Measurements from ENCODE around the gene SNCB. TPM values are rescaled to one million over a fixed set of nuclear protein-coding genes. Genes with fewer than 3 reads are reported as not detected.

Gene SNCB
- total and polyA plus RNA-seq, 2 donors (not counting 1 experiment from before 2014, with no cell fraction given), result 0.17 to 0.22 TPM

DNA sequence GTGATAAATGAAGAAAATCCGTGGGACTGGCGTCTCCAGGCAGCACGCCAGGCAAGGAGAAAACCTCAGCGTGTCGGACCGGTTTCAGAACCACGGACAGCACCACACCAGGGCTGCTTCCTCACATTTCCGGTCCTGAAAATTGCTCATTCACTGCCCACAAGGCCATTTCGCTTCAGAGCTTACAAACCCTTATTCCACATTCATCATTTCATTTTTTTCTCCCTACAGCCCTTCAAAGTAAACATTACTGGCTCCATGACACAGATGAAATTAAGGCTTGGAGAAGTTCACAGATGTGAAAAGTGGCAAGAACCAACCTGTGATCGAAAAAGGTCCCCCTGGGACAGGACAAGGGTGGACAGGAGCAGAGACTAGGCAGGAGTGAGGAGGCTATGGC is 18.9 kb downstream of the SNCB start:
- Histone ChIP-seq H4K20me1 (ENCODE audit: control insufficient read depth, extremely low read depth, insufficient read depth, low read length) (no peaks in the 10 kb centered on the region), H3K9ac (ENCODE audit: insufficient read depth, low read length) (no peak overlapping the region), H3K9me3 (ENCODE audit: control insufficient read depth, insufficient read depth, low read depth, low read length) (no peaks in the 10 kb centered on the region), H3K27me3 (ENCODE audit: control insufficient read depth, insufficient read depth, low read length) (no peaks in the 10 kb centered on the region), H3K79me2 (ENCODE audit: control insufficient read depth, insufficient read depth, low read length) (no peaks in the 10 kb centered on the region), H3K4me1 (ENCODE audit: control insufficient read depth, extremely low read depth, insufficient read depth, low read length) (peaks cover 26% of the 10 kb centered on the region), H3K36me3 (ENCODE audit: control insufficient read depth, insufficient read depth, low read length) (no peaks in the 10 kb centered on the region), H3K4me2 (ENCODE audit: extremely low read depth, insufficient read depth, low read length) (no peak overlapping the region), H3K27ac (ENCODE audit: insufficient read depth, low read length) (no peak overlapping the region), H2AFZ (ENCODE audit: low read length) (no peak overlapping the region), H3K4me3 (replicated peaks in 1 of 4; ENCODE audit: control extremely low read depth in 1 of 4, insufficient read depth in 1 of 4, low read depth in 3 of 4, low read length in 4 of 4) (no peak overlapping the region)
- TF ChIP-seq, protein P1, sequence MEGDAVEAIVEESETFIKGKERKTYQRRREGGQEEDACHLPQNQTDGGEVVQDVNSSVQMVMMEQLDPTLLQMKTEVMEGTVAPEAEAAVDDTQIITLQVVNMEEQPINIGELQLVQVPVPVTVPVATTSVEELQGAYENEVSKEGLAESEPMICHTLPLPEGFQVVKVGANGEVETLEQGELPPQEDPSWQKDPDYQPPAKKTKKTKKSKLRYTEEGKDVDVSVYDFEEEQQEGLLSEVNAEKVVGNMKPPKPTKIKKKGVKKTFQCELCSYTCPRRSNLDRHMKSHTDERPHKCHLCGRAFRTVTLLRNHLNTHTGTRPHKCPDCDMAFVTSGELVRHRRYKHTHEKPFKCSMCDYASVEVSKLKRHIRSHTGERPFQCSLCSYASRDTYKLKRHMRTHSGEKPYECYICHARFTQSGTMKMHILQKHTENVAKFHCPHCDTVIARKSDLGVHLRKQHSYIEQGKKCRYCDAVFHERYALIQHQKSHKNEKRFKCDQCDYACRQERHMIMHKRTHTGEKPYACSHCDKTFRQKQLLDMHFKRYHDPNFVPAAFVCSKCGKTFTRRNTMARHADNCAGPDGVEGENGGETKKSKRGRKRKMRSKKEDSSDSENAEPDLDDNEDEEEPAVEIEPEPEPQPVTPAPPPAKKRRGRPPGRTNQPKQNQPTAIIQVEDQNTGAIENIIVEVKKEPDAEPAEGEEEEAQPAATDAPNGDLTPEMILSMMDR (conservative IDR thresholded peaks at IDR 0.05 in 1 of 2, IDR thresholded peaks at IDR 0.05 in 1 of 2; ENCODE audit: low read depth in 1 of 2, low read length in 2 of 2), result no peak
- no peak for TF ChIP-seq EZH2 (IDR thresholded peaks at IDR 0.05; ENCODE audit: low read length, missing control alignments)
- peak; percentile 83 to 89 for DNase-seq (ENCODE audit: low read depth in 2 of 2)

DNA sequence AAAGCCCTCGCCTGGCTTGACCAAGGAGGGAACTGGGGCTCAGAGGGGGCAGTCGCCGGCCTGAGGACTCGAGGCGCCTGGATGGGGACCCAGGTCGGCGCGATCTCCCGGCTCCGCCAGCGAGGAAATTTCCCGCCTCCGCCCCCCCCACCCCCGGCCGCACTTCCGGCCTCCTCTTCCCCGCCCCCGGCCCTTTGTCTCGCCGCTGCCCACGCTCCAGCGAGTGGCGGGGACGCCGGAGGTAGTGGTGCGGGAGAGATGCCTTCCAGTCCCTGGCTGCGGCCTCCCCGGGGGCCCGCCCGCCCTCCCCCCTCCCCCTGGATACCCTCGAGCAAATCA is 19.9 kb downstream of the SNCB start:
- Histone ChIP-seq H2AFZ (ENCODE audit: low read length) (no peak overlapping the region), H3K4me3 (replicated peaks in 1 of 4; ENCODE audit: control extremely low read depth in 1 of 4, insufficient read depth in 1 of 4, low read depth in 3 of 4, low read length in 4 of 4) (peak overlapping the region; percentile 21 to 65 (median 44)), H3K4me2 (ENCODE audit: extremely low read depth, insufficient read depth, low read length) (peak overlapping the region; percentile 9), H3K4me1 (ENCODE audit: control insufficient read depth, extremely low read depth, insufficient read depth, low read length) (peaks cover 17% of the 10 kb centered on the region), H3K79me2 (ENCODE audit: control insufficient read depth, insufficient read depth, low read length) (no peaks in the 10 kb centered on the region), H3K9me3 (ENCODE audit: control insufficient read depth, insufficient read depth, low read depth, low read length) (no peaks in the 10 kb centered on the region), H4K20me1 (ENCODE audit: control insufficient read depth, extremely low read depth, insufficient read depth, low read length) (no peaks in the 10 kb centered on the region), H3K36me3 (ENCODE audit: control insufficient read depth, insufficient read depth, low read length) (no peaks in the 10 kb centered on the region), H3K27me3 (ENCODE audit: control insufficient read depth, insufficient read depth, low read length) (no peaks in the 10 kb centered on the region), H3K9ac (ENCODE audit: insufficient read depth, low read length) (peak overlapping the region; percentile 1), H3K27ac (ENCODE audit: insufficient read depth, low read length) (no peak overlapping the region)
- DNase-seq (ENCODE audit: low read depth in 2 of 2), result no peak
- TF ChIP-seq, protein P1 (conservative IDR thresholded peaks at IDR 0.05 in 1 of 2, IDR thresholded peaks at IDR 0.05 in 1 of 2; ENCODE audit: low read depth in 1 of 2, low read length in 2 of 2), result no peak
- TF ChIP-seq EZH2 (IDR thresholded peaks at IDR 0.05; ENCODE audit: low read length, missing control alignments), result no peak

DNA sequence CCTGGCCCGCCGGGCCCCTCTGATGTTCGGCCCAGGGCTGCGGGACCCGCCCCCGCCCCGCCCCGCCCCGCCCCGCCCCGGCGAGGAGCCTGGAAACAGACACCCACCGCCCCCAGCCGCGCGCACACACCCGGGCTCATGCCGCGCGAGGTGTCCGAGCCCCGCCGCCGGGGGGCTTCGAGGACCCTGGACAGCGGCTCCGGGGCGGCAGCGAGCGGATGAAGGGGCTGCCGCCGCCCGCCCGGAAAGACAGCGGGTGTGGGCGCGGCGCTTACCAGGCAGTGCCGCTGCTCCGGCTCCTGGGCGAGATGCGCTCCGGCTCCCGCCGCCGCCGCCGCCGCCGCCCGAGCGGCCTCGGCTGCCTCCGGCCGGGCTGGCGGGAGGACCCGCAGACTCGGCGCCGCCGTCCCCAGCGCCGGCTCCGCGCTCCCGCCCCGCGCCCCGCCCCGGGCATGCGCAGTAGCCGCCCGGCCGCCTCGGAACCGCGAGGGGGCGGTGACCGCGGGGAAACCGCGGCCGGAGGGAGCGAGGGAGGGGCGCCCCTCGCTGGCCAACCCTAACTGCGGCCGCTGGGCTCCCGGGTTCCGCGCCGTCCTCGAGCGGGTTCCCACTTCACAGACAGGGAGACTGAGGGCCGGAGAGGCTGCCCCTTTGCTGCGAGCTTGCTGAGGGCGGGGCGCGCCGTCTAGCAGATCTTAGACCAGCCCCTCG is 20.5 kb downstream of the SNCB start, which contains the start of gene GPRIN1:
GPRIN1 (minus strand) TSS at position 433 of the 711 bp plus-strand sequence. CDS start 10,322 bp downstream, outside the sequence.
- DNase-seq (ENCODE audit: low read depth in 2 of 2), result peak; percentile 29 to 45
- Histone ChIP-seq H3K9ac (ENCODE audit: insufficient read depth, low read length) (peak within 1 kb of the TSS; percentile 59), H3K4me1 (ENCODE audit: control insufficient read depth, extremely low read depth, insufficient read depth, low read length) (peaks cover 13% of the 10 kb centered on the region), H3K27me3 (ENCODE audit: control insufficient read depth, insufficient read depth, low read length) (no peaks in the 10 kb centered on the region), H3K4me2 (ENCODE audit: extremely low read depth, insufficient read depth, low read length) (peak within 1 kb of the TSS; percentile 82), H4K20me1 (ENCODE audit: control insufficient read depth, extremely low read depth, insufficient read depth, low read length) (no peaks in the 10 kb centered on the region), H2AFZ (ENCODE audit: low read length) (peak within 1 kb of the TSS; percentile 69), H3K4me3 (replicated peaks in 1 of 4; ENCODE audit: control extremely low read depth in 1 of 4, insufficient read depth in 1 of 4, low read depth in 3 of 4, low read length in 4 of 4) (peak within 1 kb of the TSS; percentile 45 to 71 (median 61)), H3K9me3 (ENCODE audit: control insufficient read depth, insufficient read depth, low read depth, low read length) (no peaks in the 10 kb centered on the region), H3K36me3 (ENCODE audit: control insufficient read depth, insufficient read depth, low read length) (no peaks in the 10 kb centered on the region), H3K27ac (ENCODE audit: insufficient read depth, low read length) (no peak within 1 kb of the TSS), H3K79me2 (ENCODE audit: control insufficient read depth, insufficient read depth, low read length) (no peaks in the 10 kb centered on the region)
- TF ChIP-seq, protein P1 (conservative IDR thresholded peaks at IDR 0.05 in 1 of 2, IDR thresholded peaks at IDR 0.05 in 1 of 2; ENCODE audit: low read depth in 1 of 2, low read length in 2 of 2), result peak in 1 of 2 donors; percentile 26
- no peak for TF ChIP-seq EZH2 (IDR thresholded peaks at IDR 0.05; ENCODE audit: low read length, missing control alignments)
